ENCODE results near the gene OSBPL2. TPM values are rescaled to one million over a fixed set of nuclear protein-coding genes. Genes with fewer than 3 reads are reported as not detected.

OSBPL2 gene
- total and polyA plus RNA-seq, 2 donors (not counting 1 experiment from before 2014, with no cell fraction given), result 13.3 to 27.9 TPM

- Histone ChIP-seq H4K20me1 (ENCODE audit: control insufficient read depth, extremely low read depth, insufficient read depth, low read length) (no peaks in the 10 kb centered on the region), H3K4me1 (ENCODE audit: control insufficient read depth, extremely low read depth, insufficient read depth, low read length) (no peaks in the 10 kb centered on the region), H3K4me3 (replicated peaks in 1 of 4; ENCODE audit: control extremely low read depth in 1 of 4, insufficient read depth in 1 of 4, low read depth in 3 of 4, low read length in 4 of 4) (no peak overlapping the region), H3K9me3 (ENCODE audit: control insufficient read depth, insufficient read depth, low read depth, low read length) (no peaks in the 10 kb centered on the region), H3K4me2 (ENCODE audit: extremely low read depth, insufficient read depth, low read length) (no peak overlapping the region), H3K27me3 (ENCODE audit: control insufficient read depth, insufficient read depth, low read length) (peaks cover 32% of the 10 kb centered on the region), H3K9ac (ENCODE audit: insufficient read depth, low read length) (no peak overlapping the region), H3K27ac (ENCODE audit: insufficient read depth, low read length) (no peak overlapping the region), H3K36me3 (ENCODE audit: control insufficient read depth, insufficient read depth, low read length) (no peaks in the 10 kb centered on the region), H3K79me2 (ENCODE audit: control insufficient read depth, insufficient read depth, low read length) (no peaks in the 10 kb centered on the region), H2AFZ (ENCODE audit: low read length) (no peak overlapping the region)
- no peak for TF ChIP-seq CTCF (conservative IDR thresholded peaks at IDR 0.05 in 1 of 2, IDR thresholded peaks at IDR 0.05 in 1 of 2; ENCODE audit: low read depth in 1 of 2, low read length in 2 of 2)
- TF ChIP-seq EZH2 (IDR thresholded peaks at IDR 0.05; ENCODE audit: low read length, missing control alignments), result no peak
- DNase-seq (ENCODE audit: low read depth in 2 of 2), result no peak
These were observed 21.4 kb upstream of the OSBPL2 start for GRCh38 chr20:62216636-62217566.

- DNase-seq (ENCODE audit: low read depth in 2 of 2), result no peak
- TF ChIP-seq EZH2 (IDR thresholded peaks at IDR 0.05; ENCODE audit: low read length, missing control alignments) (no peak), CTCF (conservative IDR thresholded peaks at IDR 0.05 in 1 of 2, IDR thresholded peaks at IDR 0.05 in 1 of 2; ENCODE audit: low read depth in 1 of 2, low read length in 2 of 2) (no peak)
- H3K27me3 ChIP-seq (ENCODE audit: control insufficient read depth, insufficient read depth, low read length), result peaks cover 32% of the 10 kb centered on the region
These were observed 20.2 kb upstream of the OSBPL2 start for GRCh38 chr20:62217913-62218773.

More at GRCh38 chr20:62217913-62218773, 20.2 kb upstream of the OSBPL2 start:
- no peak overlapping the region for H3K4me3 ChIP-seq (replicated peaks in 1 of 4; ENCODE audit: control extremely low read depth in 1 of 4, insufficient read depth in 1 of 4, low read depth in 3 of 4, low read length in 4 of 4)
- no peak overlapping the region for H3K4me2 ChIP-seq (ENCODE audit: extremely low read depth, insufficient read depth, low read length)
- H3K79me2 ChIP-seq (ENCODE audit: control insufficient read depth, insufficient read depth, low read length), result no peaks in the 10 kb centered on the region
- no peak overlapping the region for H3K27ac ChIP-seq (ENCODE audit: insufficient read depth, low read length)
- H3K36me3 ChIP-seq (ENCODE audit: control insufficient read depth, insufficient read depth, low read length), result no peaks in the 10 kb centered on the region
- H4K20me1 ChIP-seq (ENCODE audit: control insufficient read depth, extremely low read depth, insufficient read depth, low read length), result no peaks in the 10 kb centered on the region
- H2AFZ ChIP-seq (ENCODE audit: low read length), result no peak overlapping the region
- no peaks in the 10 kb centered on the region for H3K9me3 ChIP-seq (ENCODE audit: control insufficient read depth, insufficient read depth, low read depth, low read length)
- no peak overlapping the region for H3K9ac ChIP-seq (ENCODE audit: insufficient read depth, low read length)
- no peaks in the 10 kb centered on the region for H3K4me1 ChIP-seq (ENCODE audit: control insufficient read depth, extremely low read depth, insufficient read depth, low read length)
